ENCODE results near the gene HBP1. TPM values are rescaled to one million over a fixed set of nuclear protein-coding genes. Genes with fewer than 3 reads are reported as not detected.

Gene HBP1
- total RNA-seq, 2 experiments from 2014 or later, result 9.3 to 18.1 TPM

GRCh38 chr7:107157091-107157490 is 11.7 kb upstream of the HBP1 start:
- Histone ChIP-seq H2AFZ (ENCODE audit: low read length) (no peak overlapping the region), H3K4me3 (ENCODE audit: low read depth, low read length, poor library complexity, severe bottlenecking) (no peak overlapping the region), H3K79me2 (ENCODE audit: insufficient read depth, low read depth, low read length) (peaks cover 5% of the 10 kb centered on the region; the same call in 1 of the 2 replicates), H3K27ac (ENCODE audit: low read depth, low read length, poor library complexity, severe bottlenecking) (no peak overlapping the region), H3K36me3 (ENCODE audit: insufficient read depth, low read length) (peaks cover 91% of the 10 kb centered on the region), H3K9me2 (ENCODE audit: insufficient read depth, low read length) (no peaks in the 10 kb centered on the region), H3K9me3 (ENCODE audit: low read length) (no peaks in the 10 kb centered on the region), H4K20me1 (ENCODE audit: insufficient read depth, low read length) (no peaks in the 10 kb centered on the region), H3K4me2 (ENCODE audit: low read length) (no peak overlapping the region), H3K4me1 (ENCODE audit: insufficient read depth, low read length, poor library complexity, severe bottlenecking) (no peaks in the 10 kb centered on the region)
- BruUV-seq (replicated peaks), result no TSS peak
- DNase-seq (ENCODE audit: low spot score), result no peak
- CTCF ChIA-PET (ENCODE audit: unreplicated experiment), result no interaction called here
- POLR2A ChIA-PET, result interaction anchor here (0.6 to 0.9 kb wide), 2 partner anchors 295 to 401 kb away, joined by 3 to 4 read pairs; no protein-coding TSS in a partner anchor
- TF ChIP-seq CTCF (conservative IDR thresholded peaks at IDR 0.05; ENCODE audit: low read length), result no peak
- no peak for TF ChIP-seq EZH2phosphoT487 (IDR thresholded peaks at IDR 0.05; ENCODE audit: borderline replicate concordance, low read depth, low read length)
- intact Hi-C loops (cut with micrococcal nuclease; ENCODE audit: unreplicated experiment), result no loop called here

- Histone ChIP-seq H3K9me3 (ENCODE audit: low read length) (no peaks in the 10 kb centered on the region), H3K4me1 (ENCODE audit: insufficient read depth, low read length, poor library complexity, severe bottlenecking) (no peaks in the 10 kb centered on the region), H3K79me2 (ENCODE audit: insufficient read depth, low read depth, low read length) (no peaks in the 10 kb centered on the region), H3K36me3 (ENCODE audit: insufficient read depth, low read length) (peaks cover 82% of the 10 kb centered on the region), H2AFZ (ENCODE audit: low read length) (no peak overlapping the region), H3K27ac (ENCODE audit: low read depth, low read length, poor library complexity, severe bottlenecking) (no peak overlapping the region), H4K20me1 (ENCODE audit: insufficient read depth, low read length) (no peaks in the 10 kb centered on the region), H3K9me2 (ENCODE audit: insufficient read depth, low read length) (no peaks in the 10 kb centered on the region), H3K4me2 (ENCODE audit: low read length) (no peak overlapping the region), H3K4me3 (ENCODE audit: low read depth, low read length, poor library complexity, severe bottlenecking) (no peak overlapping the region)
- DNase-seq (ENCODE audit: low spot score), result no peak
- TF ChIP-seq EZH2phosphoT487 (IDR thresholded peaks at IDR 0.05; ENCODE audit: borderline replicate concordance, low read depth, low read length), result no peak
- no peak for TF ChIP-seq CTCF (conservative IDR thresholded peaks at IDR 0.05; ENCODE audit: low read length)
- intact Hi-C loops (cut with micrococcal nuclease; ENCODE audit: unreplicated experiment), result no loop called here
- CTCF ChIA-PET (ENCODE audit: unreplicated experiment), result no interaction called here
- no TSS peak for BruUV-seq (replicated peaks)
- POLR2A ChIA-PET, result no interaction called here
Measured at GRCh38 chr7:107158028-107158427, 10.8 kb upstream of the HBP1 start.

GRCh38 chr7:107160389-107160788 is 8.4 kb upstream of the HBP1 start:
- TF ChIP-seq CTCF (conservative IDR thresholded peaks at IDR 0.05; ENCODE audit: low read length) (no peak), EZH2phosphoT487 (IDR thresholded peaks at IDR 0.05; ENCODE audit: borderline replicate concordance, low read depth, low read length) (no peak)
- CTCF ChIA-PET (ENCODE audit: unreplicated experiment), result no interaction called here
- H3K9me3 ChIP-seq (ENCODE audit: low read length), result no peaks in the 10 kb centered on the region
- POLR2A ChIA-PET, result interaction anchor here (0.9 kb wide), 1 partner anchor 213 kb away, joined by 3 read pairs; no protein-coding TSS in a partner anchor
- DNase-seq (ENCODE audit: low spot score), result no peak
- no peak overlapping the region for H2AFZ ChIP-seq (ENCODE audit: low read length)
- H3K4me2 ChIP-seq (ENCODE audit: low read length), result no peak overlapping the region
- H3K36me3 ChIP-seq (ENCODE audit: insufficient read depth, low read length), result peaks cover 58% of the 10 kb centered on the region
- H3K4me1 ChIP-seq (ENCODE audit: insufficient read depth, low read length, poor library complexity, severe bottlenecking), result no peaks in the 10 kb centered on the region
- no peak overlapping the region for H3K27ac ChIP-seq (ENCODE audit: low read depth, low read length, poor library complexity, severe bottlenecking)
- no peaks in the 10 kb centered on the region for H3K79me2 ChIP-seq (ENCODE audit: insufficient read depth, low read depth, low read length)
- intact Hi-C loops (cut with micrococcal nuclease; ENCODE audit: unreplicated experiment), result loop anchor here (10.0 kb wide), 1 partner anchor 876 kb away; the partner anchor contains the start of gene NAMPT
- H3K4me3 ChIP-seq (ENCODE audit: low read depth, low read length, poor library complexity, severe bottlenecking), result no peak overlapping the region
- no TSS peak for BruUV-seq (replicated peaks)
- no peaks in the 10 kb centered on the region for H4K20me1 ChIP-seq (ENCODE audit: insufficient read depth, low read length)
- no peaks in the 10 kb centered on the region for H3K9me2 ChIP-seq (ENCODE audit: insufficient read depth, low read length)

Measured in OCI-LY7 (cell line).